Stimulated activated CD4-positive, alpha-beta T cell treated with anti-CD3 and anti-CD28 coated beads, TNF-alpha, amount 100 ng/mL, for 4 hours (primary cell): ENCODE data around the gene RFX2.
"Not testable (repeated sequence)": the region's sequence is repeated elsewhere in the genome, so short reads cannot be mapped to it uniquely, and the experiment has no call there.

ENCODE experiments used
- DNase-seq, 3 experiments: peaks; one replicate each; pipeline ENCODE4 v3.0.0-alpha.2; 2020; ENCODE audit warnings: low read depth in 3 of 3

RFX2 gene

DNA sequence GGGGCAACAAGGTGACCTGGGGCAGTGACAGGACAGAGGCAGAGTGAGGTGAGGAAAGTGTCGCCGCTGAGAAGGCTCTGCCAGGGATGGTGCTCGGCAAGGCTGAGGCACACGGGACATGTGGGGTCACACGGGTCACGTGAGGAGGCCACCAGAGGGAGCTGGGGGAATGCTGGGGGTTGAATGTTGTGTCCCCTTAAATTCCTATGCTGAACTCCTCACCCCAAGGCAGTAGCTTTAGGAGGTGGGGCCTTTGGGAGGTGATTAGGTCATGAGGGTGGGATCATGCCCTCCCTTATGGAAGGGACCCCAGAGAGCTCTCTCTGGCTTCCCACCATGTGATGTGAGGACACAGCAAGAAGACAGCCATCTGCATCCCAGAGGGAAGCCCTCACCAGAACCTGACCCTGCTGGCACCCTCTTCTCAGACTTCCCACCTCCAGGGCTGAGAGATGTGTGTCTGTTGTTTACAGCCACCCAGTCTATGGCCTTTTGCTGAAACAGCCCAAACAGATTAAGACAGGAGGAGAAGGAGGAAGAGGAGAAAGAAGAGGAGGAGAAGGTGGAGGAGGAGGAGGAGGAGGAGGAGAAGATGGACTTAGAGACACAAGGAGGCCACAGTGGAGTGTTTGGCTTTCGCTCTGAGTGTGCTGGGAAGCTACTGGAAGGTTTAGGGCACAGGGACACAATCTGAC lies 35.4 kb downstream of the RFX2 start:
- no peak for DNase-seq

DNA sequence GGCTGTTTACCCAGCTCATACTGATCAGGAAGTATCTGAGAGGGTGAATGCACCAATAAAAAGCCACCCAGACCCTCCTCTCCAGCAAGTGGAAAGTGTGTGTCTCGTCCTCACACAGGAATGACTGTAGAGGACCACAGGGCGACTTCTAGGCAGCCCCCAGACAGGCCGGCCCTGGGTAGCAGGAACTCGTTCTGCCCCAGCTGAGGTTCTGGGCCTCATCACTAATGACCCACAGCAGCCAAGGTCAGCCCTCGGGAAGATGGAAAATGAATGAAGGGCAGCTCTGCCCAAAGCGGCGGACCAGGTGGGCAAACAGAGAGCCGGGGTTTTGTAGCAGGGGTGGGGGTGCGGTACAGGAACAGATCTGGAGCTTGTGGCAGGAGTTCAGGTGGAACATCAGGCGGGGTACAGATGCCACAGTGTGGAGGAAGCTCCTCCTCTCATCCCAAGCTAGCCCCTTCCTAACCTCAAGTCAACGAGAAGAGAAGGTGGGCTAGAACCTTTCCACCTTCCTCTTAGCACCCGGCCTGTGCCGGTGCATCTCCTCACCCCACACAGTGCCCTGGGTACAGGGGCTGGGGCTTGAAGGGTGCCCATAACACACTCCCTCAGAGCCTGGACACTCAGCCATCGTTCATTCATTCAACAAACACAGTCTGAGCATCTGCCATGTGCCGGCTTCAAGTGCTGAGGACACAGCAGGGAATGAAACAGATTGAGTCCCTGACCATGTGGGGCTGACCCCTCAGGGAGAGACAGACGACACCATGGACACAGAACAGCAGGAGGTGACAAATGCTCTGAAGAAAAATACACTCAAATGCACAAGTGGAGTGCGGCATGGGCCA lies 36.2 kb downstream of the RFX2 start:
- DNase-seq = no peak

DNA sequence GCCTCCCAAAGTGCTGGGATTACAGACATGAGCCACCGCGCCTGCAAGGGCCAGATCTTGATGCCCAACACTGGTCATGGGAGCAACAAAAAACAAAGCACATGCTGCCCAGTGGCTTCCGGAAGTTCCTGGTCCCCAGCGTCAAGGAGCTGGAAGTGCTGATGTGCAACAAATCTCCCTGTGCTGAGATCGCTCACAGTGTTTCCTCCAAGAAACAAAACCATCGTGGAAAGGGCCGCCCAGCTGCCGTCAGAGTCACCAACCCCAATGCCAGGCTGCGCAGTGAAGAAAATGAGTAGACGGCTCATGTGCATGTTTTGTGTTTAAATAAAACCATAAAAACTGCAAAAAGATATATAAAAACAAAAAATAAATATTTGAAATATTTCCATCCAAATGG lies 37.1 kb downstream of the RFX2 start:
- DNase-seq = not testable (repeated sequence)

DNA sequence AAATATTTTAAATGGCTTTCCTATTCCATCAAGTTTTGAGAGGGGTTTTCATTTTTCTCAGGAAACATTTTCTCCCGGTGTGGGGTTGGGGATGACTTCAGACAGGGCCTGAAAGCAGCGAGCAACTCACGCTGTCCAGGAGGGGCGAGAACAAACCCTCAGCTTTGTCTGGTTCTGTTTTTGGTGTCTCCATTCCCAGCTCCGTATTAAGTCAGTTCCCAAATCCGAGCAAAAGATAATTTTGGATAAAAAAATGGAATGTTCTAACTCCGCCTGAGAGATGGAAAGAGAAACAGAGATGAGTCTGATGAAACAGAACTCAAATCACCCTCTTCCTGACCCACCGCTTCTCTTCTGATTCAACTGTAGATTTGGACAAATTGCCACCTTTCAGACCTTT lies 38.4 kb downstream of the RFX2 start:
- no peak for DNase-seq

DNA sequence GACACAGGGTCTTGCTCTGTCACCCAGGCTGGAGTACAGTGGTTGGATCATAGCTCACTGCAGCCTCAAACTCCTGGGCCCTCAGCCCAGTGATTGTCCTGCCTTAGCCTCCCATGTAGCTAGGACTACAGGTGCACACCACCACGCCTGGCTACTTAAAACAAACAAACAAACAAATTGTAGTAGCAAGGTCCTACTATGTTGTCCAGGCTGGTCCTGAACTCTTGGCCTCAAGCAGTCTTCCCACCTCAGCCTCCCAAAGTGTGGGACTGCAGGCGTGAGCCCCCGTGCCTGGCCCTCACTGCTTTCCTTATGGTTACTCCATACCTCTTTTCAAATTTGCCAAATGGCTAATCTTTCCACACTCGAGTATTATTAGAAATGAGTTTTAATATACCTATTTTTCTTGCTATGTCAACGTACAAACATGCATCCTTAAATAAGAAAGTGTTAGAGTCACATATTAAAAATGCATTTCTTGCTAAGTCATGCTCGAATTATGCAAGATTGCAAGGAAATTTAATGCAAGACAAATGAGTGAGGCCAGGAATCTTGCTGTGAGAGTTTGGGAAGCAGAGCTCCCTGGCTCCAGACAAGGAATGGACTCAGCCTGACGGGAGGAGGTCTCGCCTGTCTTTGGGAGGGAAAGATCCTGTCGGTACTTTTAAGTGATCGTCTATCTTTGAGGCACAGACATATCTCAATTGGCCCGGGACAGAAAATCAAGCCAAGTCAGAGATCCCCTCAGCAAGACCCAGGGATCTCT lies 39.4 kb downstream of the RFX2 start:
- DNase-seq = no peak

DNA sequence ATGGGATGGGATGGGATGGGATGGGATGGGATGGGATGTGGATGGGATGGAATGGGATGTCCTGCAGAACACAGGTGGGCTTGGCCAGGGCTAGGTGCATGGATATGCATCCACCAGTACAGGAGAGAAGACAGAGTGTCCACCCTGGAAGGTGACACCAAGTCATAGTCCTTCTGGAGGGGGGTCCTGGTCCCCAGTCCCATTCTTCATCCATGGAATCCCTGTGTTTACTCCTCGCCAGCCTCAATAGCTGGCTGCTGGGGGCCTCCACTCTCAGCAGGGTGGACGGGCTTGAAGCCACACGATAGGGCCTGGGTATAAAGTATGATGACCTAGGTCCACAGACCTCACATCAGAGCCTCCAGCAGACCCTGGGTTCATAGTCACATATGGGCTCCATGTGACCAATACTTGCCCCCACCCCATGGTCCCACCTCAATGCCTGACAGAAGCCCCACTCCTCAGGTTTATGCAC lies 40.1 kb downstream of the RFX2 start:
- no peak for DNase-seq

DNA sequence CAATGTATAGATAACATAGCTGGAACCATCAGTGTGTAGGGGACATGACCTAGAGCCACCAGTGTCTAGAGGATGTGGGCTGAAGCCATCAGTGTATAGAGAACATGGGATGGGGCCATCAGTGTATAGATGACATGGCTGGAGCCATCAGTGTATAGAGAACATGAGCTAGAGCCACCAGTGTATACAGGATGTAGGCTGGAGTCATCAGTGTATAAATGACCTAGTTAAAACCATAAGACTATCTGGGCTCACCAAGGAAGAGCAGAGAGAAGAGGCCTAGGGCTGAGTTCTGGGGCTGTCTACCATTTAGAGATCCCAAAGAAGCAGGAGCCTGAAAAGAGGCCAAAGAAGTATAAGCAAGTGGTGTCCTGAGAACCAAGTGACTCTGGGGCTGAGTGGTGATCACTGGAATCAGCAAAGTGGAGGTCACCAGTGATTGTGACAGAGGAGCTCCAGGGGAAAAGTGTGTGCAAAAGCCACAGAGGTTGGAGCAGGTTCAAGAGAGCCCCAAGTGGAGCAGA lies 41.0 kb downstream of the RFX2 start:
- no peak for DNase-seq

DNA sequence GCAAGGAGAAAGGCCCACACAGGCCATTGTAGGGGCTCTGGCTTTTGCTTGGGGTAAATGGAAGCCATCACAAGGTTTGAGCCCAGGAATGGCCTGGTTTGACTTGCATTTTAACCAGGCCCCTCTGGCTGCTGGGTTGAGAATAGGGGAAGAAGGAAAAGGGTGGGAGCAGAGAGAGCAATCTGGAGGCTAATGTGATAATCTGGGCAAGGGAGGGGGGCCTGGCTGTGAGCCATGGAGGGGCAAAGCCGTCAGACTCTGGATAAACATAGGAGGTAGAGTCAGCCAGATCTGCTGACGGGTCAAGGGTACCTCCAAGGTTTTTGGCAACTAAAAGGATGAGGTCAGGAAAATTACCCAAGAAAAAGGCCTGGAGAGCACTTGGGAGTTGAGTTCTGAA lies 41.6 kb downstream of the RFX2 start:
- no peak for DNase-seq

DNA sequence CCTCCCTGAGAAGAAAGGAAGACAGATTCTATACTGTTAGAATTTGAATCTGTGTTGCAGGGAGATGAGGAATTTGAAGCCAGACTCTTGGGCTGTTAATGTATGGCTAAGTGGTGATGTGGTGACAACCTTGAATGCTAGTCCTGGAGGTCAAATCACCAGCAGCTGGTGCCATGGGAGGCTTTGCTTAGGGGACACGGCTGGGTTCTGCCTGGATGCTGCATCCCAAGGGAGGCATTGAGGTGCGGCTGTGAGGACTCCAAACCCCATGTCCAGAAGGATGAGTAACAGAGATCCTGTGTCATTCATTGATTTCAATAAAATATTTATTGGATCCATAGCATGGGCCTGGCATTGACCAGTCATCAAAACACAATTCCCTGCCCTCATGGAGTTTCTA lies 42.3 kb downstream of the RFX2 start:
- no peak for DNase-seq

DNA sequence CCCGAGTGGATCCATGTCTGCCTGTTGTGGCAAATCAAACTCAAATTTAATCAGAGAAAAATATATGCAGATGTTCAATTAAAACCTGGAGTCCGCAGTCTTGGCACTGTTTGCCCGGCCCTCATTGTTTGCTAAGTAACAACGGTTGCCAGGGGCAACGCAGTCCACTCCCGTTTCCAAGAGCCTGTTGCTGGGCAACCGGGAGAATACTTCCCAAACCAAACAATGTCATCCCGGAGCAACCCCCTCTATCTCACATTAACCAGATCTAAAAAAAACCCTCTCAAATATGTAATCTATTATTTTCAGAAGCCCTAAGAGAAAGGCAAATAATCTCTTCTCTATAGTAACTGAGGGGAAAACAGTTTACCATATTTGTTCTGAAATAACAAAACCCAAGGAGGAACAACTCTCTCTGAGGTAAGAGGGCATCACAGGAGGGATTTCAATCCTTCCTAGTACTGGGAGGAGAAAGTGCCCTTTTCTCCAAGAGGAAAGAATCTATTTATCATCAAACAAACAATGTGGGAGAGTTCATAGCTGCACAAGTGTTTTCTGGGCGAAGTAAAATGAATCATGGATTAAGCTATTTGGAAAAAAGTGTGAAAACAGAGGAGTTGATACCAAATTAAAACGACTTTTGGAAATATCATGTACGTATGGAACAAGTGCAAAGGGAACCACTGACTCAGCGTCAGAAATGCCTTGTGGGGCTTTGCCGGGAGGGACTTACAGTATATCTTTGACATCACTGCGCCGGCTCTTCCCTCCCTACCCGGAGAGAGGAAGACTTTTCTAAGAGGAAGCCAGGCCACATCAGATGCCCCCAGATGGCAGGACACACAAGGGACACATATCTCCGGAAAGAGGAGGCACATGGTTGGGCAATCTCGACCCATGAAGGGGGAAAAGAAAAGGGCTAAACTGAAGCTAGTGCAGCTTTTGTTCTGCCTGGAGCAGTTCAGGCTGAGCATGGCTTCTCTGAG lies 43.3 kb downstream of the RFX2 start:
- DNase-seq = no peak

DNA sequence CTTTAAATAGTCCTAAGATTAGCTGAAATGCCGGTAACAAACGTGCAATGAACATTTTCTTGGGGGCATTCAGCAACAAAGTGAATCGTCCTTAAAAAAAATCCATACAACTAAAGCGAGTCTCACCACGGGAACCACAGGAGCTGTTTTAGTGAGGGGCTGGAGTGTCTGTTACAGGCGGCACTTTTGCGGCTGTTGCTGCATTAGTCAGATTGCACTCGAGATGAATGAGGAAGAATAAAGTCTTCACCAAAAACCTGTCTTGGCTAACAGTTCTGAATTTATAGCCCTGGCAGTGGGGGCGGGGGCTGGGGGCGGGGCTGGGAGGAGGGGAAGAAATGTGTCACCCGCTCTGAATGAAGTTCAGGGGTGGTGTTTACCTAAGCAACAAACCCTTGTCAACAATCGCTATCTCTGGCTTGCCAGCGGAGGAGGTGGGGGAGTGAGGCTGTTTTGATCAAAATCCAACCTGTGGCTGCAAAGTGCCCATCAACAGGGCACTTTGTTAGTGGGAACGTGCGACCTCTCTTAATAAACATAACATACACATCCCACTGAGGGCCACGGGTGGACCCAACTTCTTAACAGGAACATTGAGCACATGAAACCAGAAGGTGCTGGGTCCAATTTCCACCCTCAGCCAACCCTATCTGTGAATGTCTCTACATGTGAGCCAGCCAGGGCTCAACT lies 44.5 kb downstream of the RFX2 start:
- peak in 2 of 3 experiments; percentile 37 to 43 for DNase-seq

DNA sequence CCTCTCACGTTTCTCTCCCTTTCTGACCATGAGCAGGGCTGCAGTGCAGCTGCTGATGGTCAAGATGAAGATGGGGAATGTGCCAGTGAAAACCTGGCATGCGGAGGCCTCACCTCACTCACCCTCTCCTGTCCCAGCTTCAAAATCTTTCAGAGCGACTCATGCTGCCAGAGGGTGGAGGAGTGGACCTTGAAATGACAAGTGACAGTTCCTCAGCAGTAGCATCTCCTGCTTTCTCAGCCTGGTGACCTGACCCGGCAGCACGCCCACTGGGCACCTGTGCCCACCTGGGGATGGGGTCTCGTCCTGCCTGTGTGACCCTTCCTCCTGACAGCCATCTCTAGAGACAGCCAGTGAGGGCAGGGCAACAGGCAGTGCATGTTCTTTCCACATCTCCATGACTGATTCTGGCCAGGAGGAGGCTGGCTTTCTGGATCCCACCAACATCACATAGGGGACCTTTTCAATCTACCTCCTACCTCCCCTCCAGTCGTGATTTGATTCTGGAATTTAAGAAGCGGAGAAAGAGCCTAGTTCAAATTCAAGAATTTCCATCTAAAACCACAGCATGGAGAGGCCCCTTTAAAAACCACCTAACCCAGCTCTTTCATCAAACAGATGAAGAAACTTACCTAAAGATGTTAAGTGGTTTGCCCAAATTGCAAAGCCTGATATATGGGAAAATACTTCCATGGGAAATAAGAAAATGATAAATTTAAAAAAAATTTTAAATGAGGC lies 45.8 kb downstream of the RFX2 start:
- DNase-seq = no peak

DNA sequence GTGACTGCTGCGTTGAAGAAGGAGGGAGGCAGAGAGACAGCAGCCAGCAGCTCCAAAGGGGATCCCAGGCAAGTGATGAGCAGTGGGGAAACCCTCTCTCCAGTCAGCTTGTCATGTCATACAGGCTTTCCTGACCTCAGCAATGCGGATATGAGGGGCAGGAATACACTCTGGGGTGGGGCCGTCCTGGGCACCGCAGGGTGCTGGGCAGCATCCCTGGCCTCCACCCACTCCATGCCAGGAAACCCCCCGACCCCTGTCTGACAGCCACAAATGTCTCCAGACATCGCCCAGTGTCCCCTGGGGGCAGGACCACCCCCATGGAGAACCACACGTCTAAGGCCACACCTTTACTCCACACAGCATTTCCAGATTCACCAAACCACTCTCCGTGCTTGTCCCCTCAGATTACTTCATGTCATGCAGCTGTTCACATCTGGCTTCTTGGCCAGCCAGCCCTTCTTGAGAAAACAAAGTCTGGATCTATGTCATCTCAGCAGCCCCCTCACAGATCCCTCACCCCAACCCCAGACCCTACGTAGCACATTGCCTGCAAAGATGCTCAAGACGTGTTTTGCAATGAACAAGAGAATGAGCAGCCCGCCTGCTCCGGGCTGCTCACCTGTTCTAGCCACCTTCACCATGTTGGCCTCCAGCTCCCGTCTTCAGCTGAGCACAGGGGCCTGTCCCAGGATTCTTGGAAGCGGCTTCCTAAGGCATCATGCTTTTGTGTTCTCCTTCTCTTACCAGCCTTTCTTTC lies 46.5 kb downstream of the RFX2 start:
- no peak for DNase-seq

DNA sequence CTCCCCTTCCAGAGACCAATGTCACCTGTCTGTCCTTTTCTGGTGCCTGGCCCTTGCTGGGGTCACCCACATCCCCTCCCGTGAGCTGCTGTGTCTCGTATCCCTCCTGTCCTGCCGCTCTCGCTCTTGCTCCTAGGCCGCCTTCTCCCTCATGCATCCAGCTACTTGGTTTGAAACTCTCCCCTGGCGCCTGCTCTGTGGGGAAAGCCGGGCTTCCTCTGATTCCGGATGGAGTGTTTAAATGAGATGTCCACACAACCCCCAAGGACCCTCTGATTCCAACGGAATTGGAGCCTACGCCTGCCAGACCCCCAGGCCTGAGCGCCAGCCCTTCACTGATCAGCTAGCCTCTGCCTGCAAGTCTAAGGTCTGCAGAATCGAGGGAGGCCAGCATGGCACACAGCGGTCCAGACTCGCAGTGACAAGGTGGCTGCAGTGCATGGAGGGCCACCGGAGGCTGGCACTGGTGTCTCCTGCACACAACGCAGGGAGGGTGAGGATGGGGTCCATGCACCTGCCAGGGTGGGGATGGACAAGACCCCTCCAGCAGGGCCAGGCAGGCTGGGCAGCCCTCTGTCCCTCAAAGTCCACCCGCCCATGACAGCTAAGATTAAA lies 47.2 kb downstream of the RFX2 start:
- DNase-seq = no peak

DNA sequence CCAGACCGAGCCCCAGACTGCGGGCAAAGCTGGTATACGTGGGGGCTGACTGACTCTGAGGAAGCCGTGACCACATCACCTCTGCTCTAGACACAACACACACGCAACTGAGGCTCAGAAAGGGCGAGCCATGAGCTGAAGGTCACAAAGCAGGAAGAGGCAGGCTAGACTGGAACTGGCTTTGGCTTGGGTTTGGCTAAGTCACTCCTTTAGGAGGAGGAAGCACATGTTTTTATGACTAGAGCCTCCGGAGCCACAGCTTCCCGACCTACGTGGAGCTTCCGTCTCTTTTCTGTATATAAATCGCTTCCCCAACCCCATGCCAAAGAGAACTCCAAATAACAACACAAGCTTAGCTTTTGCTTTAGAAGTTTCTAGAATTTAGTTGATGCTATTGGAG lies 48.0 kb downstream of the RFX2 start:
- no peak for DNase-seq

DNA sequence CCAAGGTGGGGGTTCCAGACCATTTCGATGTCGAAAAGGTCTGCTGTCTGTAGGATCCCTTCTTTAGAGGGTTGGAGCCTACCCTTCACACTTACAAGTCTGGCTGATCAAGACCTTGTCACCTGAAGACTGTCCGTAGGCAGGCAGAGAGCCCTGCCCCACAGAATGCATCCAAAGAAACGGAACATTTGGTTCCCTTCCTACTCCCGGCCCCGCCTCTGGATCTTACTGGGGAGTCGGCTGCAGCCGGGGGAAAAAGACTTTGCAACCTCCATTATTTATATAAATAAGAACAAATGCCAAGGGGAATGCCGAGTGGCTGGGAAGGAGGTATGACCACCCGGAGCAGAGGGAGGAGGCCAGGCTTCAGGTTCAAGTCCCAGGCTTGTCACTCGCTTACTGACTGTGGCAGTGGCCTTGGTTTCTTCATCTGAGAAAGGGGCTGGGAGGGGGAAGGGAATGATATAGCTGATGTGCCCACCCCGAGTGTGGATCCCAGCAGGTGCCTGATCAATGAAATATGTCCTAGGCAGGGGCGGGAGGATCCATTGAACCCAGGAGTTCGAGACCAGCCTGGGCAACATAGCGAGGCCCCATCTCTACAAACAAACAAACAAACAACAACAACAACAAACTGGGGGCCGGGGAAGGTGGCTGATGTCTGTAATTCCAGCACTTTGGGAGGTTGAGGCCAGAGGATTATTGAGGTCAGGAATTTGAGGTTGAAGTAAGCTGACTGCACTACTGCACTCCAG lies 48.7 kb downstream of the RFX2 start:
- DNase-seq = no peak

DNA sequence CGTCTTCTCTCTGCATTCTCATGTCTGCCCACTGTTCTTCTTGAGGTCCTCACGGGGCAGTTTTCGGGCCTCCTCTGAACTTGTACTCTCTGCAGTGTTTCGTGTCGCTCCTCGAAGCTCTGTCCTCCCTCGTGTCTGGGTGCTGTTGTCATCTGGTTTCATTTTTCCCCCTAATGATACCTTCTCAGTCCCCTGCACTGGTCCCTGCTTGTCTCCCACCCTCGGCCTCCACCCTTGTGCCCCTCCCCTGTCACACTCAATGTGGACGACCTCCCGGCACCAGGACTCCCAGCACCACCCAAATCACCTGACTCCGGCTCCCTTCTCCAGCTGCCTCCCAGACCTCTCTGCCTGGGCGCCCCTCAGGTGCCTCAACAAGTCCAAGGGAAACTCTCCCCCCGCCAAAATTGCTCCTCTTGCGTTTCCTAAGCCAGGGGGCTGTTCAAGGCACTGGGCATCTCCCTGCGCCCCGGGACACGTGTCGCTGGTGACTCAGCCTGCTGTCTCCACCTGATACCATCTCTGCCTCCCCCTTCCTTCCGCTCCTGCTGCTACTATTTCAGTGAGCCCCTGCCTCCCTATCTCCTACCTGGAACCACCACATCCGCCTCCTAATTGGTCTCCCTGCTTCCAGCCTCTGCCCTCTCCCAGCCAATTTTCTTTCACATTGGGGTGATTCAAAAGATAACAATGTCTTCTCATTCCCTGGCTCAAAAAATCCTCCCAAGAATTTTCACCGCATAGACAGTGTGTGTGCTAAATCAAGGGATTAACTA lies 49.5 kb downstream of the RFX2 start:
- peak in 2 of 3 experiments; percentile 9 to 15 for DNase-seq
